Liver (tissue), 9 donors: ENCODE data around the gene KIAA0930. TPM values are rescaled to one million over a fixed set of nuclear protein-coding genes. Genes with fewer than 3 reads are reported as not detected.
"Not testable (repeated sequence)": the region's sequence is repeated elsewhere in the genome, so short reads cannot be mapped to it uniquely, and the experiment has no call there.

Source experiments
- DNase-seq: peaks from one replicate; pipeline ENCODE4 v3.0.0-alpha.2; 2017; ENCODE audit warnings: low spot score
- H3K27ac ChIP-seq, 2 donors: one replicate each; pipeline ENCODE4 v1.7.0; 2013; ENCODE audit warnings: inconsistent platforms in 2 of 2, low read length in 2 of 2, control low read depth in 1 of 2, low read depth in 1 of 2, mild to moderate bottlenecking in 1 of 2
- H3K27me3 ChIP-seq, 4 donors: one replicate each; pipeline versions ENCODE4 v1.6.1 to v1.7.0; 2013; ENCODE audit warnings: low read length in 3 of 4, inconsistent platforms in 1 of 4, mild to moderate bottlenecking in 1 of 4, moderate library complexity in 1 of 4; ENCODE audit not compliant: control insufficient read depth in 4 of 4, insufficient read depth in 4 of 4
- H3K36me3 ChIP-seq, 4 donors: one replicate each; pipeline versions ENCODE4 v1.6.1 to v1.7.0; 2013; ENCODE audit warnings: low read length in 3 of 4, mild to moderate bottlenecking in 3 of 4, low read depth in 1 of 4, moderate library complexity in 1 of 4; ENCODE audit not compliant: control insufficient read depth in 4 of 4, insufficient read depth in 3 of 4
- H3K4me1 ChIP-seq, 4 donors: one replicate each; pipeline versions ENCODE4 v1.6.1 to v1.7.0; 2013; ENCODE audit warnings: low read length in 3 of 4, mild to moderate bottlenecking in 3 of 4, moderate library complexity in 1 of 4; ENCODE audit not compliant: control insufficient read depth in 4 of 4, insufficient read depth in 4 of 4
- H3K4me3 ChIP-seq, 3 donors: one replicate each; pipeline versions ENCODE4 v1.6.1 to v1.7.0; 2013; ENCODE audit warnings: low read length in 3 of 3, control low read depth in 1 of 3, low read depth in 1 of 3, mild to moderate bottlenecking in 1 of 3
- H3K9ac ChIP-seq, 2 donors: one replicate each; pipeline ENCODE4 v1.7.0; 2013; ENCODE audit warnings: low read length in 2 of 2, mild to moderate bottlenecking in 2 of 2, moderate library complexity in 2 of 2, control low read depth in 1 of 2, low read depth in 1 of 2
- H3K9me3 ChIP-seq, 4 donors: one replicate each; pipeline versions ENCODE4 v1.6.1 to v1.7.0; 2013; ENCODE audit warnings: low read length in 3 of 4; ENCODE audit not compliant: control insufficient read depth in 4 of 4
- ATF3 ChIP-seq: IDR thresholded peaks from 2 replicates; pipeline ENCODE4 v1.6.1; 2016; ENCODE audit warnings: antibody characterized with exemption
- CTCF ChIP-seq: fragments of 150-350 bp; IDR thresholded peaks from 2 replicates; pipeline ENCODE4 v1.5.1; 2017; ENCODE audit warnings: improper control_type of control experiment, low read depth, low read length; ENCODE audit not compliant: missing input control
- EGR1 ChIP-seq, 2 donors: IDR thresholded peaks; 2 replicates each; pipeline ENCODE4 v1.6.1; 2016 to 2018; ENCODE audit warnings: antibody characterized with exemption in 2 of 2, low read depth in 2 of 2
- FOXA2 ChIP-seq: IDR thresholded peaks from 2 replicates; pipeline ENCODE4 v1.6.1; 2016; ENCODE audit warnings: antibody characterized with exemption
- GABPA ChIP-seq, 2 donors: IDR thresholded peaks in 1 of 2; conservative IDR thresholded peaks in 1 of 2; 2 replicates each; pipeline ENCODE4 v1.6.1; 2016; ENCODE audit warnings: antibody characterized with exemption in 2 of 2, mild to moderate bottlenecking in 1 of 2, moderate library complexity in 1 of 2
- HNF4G ChIP-seq: IDR thresholded peaks from 2 replicates; pipeline ENCODE4 v1.6.1; 2016; ENCODE audit warnings: antibody characterized with exemption
- JUND ChIP-seq, 2 donors: IDR thresholded peaks; 2 replicates each; pipeline ENCODE4 v1.6.1; 2016; ENCODE audit warnings: antibody characterized with exemption in 2 of 2
- NR2F2 ChIP-seq: IDR thresholded peaks from 2 replicates; pipeline ENCODE4 v1.6.1; 2016; ENCODE audit warnings: antibody characterized with exemption
- RAD21 ChIP-seq, 2 donors: IDR thresholded peaks; 2 replicates each; pipeline ENCODE4 v1.6.1; 2016; ENCODE audit warnings: antibody characterized with exemption in 2 of 2, mild to moderate bottlenecking in 2 of 2
- REST ChIP-seq: IDR thresholded peaks from 2 replicates; pipeline ENCODE4 v1.6.1; 2016; ENCODE audit warnings: antibody characterized with exemption, mild to moderate bottlenecking
- WGBS: extraction: QIAGEN DNeasy Blood & Tissue Kit; methylation state at CpG from one replicate; pipeline ENCODE4 v1.1.7; 2013; 5-methylcytosine and 5-hydroxymethylcytosine counted together
- polyA plus RNA-seq, 2 donors: library from polyadenylated mRNA; stranded (reverse) in 1 of 2; unstranded in 1 of 2; fragments of 200-250 nt in 1 of 2; fragments of >200 nt in 1 of 2; fragmentation: Nextera tagmentation in 1 of 2; extraction: Ambion mirVana in 1 of 2; gene quantifications; one replicate each; pipeline versions ENCODE4 v1.2.1 to v1.2.3, GENCODE V29; 2013 to 2015
- total RNA-seq, 2 donors: library from RNA; depleted of rRNA; stranded (reverse); fragments of >200 nt; gene quantifications; one replicate each; pipeline ENCODE4 v1.2.3, GENCODE V29; 2014
- TF ChIP-seq, protein P1 (sequence below): IDR thresholded peaks from 2 replicates; pipeline ENCODE4 v1.6.1; 2016; ENCODE audit warnings: antibody characterized with exemption
- donor health status: healthy.
- donor health status: healthy.
- donor health status: healthy.
- donor health status: healthy.
- donor health status: healthy.

KIAA0930 gene
- total and polyA plus RNA-seq, 4 donors, result 6.1 to 30.0 (median 17.6) TPM

GRCh38 chr22:45259754-45260394 is 19.2 kb upstream of the KIAA0930 start (continued):
- TF ChIP-seq CTCF (no peak), EGR1 (IDR thresholded peaks at IDR 0.05; ENCODE audit: low read depth in 2 of 2) (no peak)

DNA sequence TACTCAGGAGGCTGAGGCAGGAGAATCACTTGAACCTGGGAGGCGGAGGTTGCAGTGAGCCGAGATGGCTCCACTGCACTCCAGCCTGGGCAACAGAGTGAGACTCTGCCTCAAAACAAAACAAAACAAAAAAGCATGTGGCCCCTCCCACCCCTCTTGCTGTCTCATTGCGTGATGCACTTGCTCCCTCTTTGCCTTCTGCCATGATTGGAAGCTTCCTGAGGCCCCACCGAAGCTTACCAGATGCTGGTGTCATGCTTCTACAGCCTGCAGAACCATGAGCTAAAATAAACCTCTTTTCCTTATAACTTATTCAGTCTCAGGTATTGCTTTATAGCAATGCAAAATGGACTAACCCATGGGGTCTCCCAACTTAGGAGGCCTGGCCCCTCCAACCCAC is 17.2 kb upstream of the KIAA0930 start:
- H3K36me3 ChIP-seq, H3K27ac ChIP-seq, DNase-seq, H3K9me3 ChIP-seq, H3K4me3 ChIP-seq, H3K27me3 ChIP-seq, H3K4me1 ChIP-seq, H3K9ac ChIP-seq: not testable (repeated sequence)
- WGBS, result 94% methylated on average over 4 of the region's 4 CpGs

GRCh38 chr22:45254789-45255278 is 14.1 kb upstream of the KIAA0930 start:
- DNase-seq, result no peak
- H3K9me3 ChIP-seq, result no peaks in the 10 kb centered on the region
- no peaks in the 10 kb centered on the region for H3K4me1 ChIP-seq
- TF ChIP-seq, protein P1, sequence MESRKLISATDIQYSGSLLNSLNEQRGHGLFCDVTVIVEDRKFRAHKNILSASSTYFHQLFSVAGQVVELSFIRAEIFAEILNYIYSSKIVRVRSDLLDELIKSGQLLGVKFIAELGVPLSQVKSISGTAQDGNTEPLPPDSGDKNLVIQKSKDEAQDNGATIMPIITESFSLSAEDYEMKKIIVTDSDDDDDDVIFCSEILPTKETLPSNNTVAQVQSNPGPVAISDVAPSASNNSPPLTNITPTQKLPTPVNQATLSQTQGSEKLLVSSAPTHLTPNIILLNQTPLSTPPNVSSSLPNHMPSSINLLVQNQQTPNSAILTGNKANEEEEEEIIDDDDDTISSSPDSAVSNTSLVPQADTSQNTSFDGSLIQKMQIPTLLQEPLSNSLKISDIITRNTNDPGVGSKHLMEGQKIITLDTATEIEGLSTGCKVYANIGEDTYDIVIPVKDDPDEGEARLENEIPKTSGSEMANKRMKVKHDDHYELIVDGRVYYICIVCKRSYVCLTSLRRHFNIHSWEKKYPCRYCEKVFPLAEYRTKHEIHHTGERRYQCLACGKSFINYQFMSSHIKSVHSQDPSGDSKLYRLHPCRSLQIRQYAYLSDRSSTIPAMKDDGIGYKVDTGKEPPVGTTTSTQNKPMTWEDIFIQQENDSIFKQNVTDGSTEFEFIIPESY, result no peak
- TF ChIP-seq RAD21 (IDR thresholded peaks at IDR 0.05) (no peak), FOXA2 (no peak), EGR1 (IDR thresholded peaks at IDR 0.05; ENCODE audit: low read depth in 2 of 2) (no peak)
- 87% methylated on average over 6 of the region's 6 CpGs for WGBS
- no peaks in the 10 kb centered on the region for H3K36me3 ChIP-seq
- no peak overlapping the region for H3K4me3 ChIP-seq
- H3K9ac ChIP-seq, result no peak overlapping the region
- no peaks in the 10 kb centered on the region for H3K27me3 ChIP-seq
- no peak overlapping the region for H3K27ac ChIP-seq

DNA sequence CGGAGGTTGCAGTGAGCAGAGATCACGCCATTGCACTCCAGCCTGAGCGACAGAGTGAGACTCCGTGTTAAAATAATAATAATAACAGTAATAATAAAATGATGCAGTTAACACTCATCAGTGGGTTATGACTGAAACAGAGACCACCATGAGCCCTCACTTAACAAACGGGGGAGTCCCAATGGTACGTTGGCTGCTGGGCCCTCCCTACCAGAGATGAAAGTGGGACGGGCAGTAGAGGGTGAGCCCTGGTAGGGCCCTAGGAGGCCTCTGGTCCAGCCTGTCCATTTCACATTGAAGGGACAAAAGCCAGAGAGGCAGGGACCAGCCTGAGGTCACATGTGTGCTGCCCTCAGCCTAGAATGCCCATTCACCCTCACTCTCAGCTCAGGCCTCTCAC is 13.7 kb upstream of the KIAA0930 start:
- Histone ChIP-seq H3K36me3 (no peaks in the 10 kb centered on the region), H3K4me1 (no peaks in the 10 kb centered on the region), H3K27me3 (no peaks in the 10 kb centered on the region), H3K4me3 (no peak overlapping the region), H3K9ac (no peak overlapping the region), H3K27ac (no peak overlapping the region), H3K9me3 (no peaks in the 10 kb centered on the region)
- no peak for DNase-seq
- TF ChIP-seq REST (no peak), ATF3 (no peak), JUND (IDR thresholded peaks at IDR 0.05) (no peak), EGR1 (IDR thresholded peaks at IDR 0.05; ENCODE audit: low read depth in 2 of 2) (no peak), NR2F2 (no peak), GABPA (IDR thresholded peaks at IDR 0.05 in 1 of 2, conservative IDR thresholded peaks at IDR 0.05 in 1 of 2) (no peak), HNF4G (no peak)
- TF ChIP-seq, protein P1, result no peak
- 95% methylated on average over 7 of the region's 7 CpGs for WGBS
